Activated B cell treated with CpG ODN at 0.5 μM for 24 hours (primary cell): ENCODE measurements around the gene C6orf15. TPM values are rescaled to one million over a fixed set of nuclear protein-coding genes. Genes with fewer than 3 reads are reported as not detected.

ENCODE experiments used
- ATAC-seq: fragments of 200-7000 bp; cut with Tn5 transposase; one replicate; pipeline ENCODE4 v1.10.0; 2021; ENCODE audit warnings: low read depth, mild to moderate bottlenecking, moderate library complexity
- CTCF ChIA-PET: fragments of 350-600 bp; sonication (Branson Sonifier 250); formaldehyde crosslinking; loops from one replicate; lab custom pipeline; 2021; ENCODE audit warnings: antibody characterized with exemption; lab: Charles Lee
- POLR2A ChIA-PET: fragments of 350-600 bp; sonication (Branson Sonifier 250); formaldehyde crosslinking; loops from one replicate; lab custom pipeline; 2021; ENCODE audit warnings: antibody characterized with exemption; lab: Charles Lee
- DNase-seq: peaks from one replicate; pipeline ENCODE4 v3.0.0; 2022
- H3K27ac Mint-ChIP-seq: one replicate; pipeline ENCODE4 v1.8.0; 2020; ENCODE audit warnings: mixed read lengths
- H3K27me3 Mint-ChIP-seq: one replicate; pipeline ENCODE4 v1.8.0; 2021; ENCODE audit warnings: mixed read lengths
- H3K36me3 Mint-ChIP-seq: one replicate; pipeline ENCODE4 v1.8.0; 2021; ENCODE audit warnings: low read depth, mixed read lengths
- H3K4me1 Mint-ChIP-seq: one replicate; pipeline ENCODE4 v1.8.0; 2021; ENCODE audit warnings: mixed read lengths
- H3K4me3 Mint-ChIP-seq: one replicate; pipeline ENCODE4 v1.8.0; 2020; ENCODE audit warnings: mild to moderate bottlenecking, mixed read lengths
- H3K9me3 Mint-ChIP-seq: one replicate; pipeline ENCODE4 v1.8.0; 2020; ENCODE audit warnings: mixed read lengths
- intact Hi-C: fragments of 100-400 bp; cut with micrococcal nuclease; formaldehyde crosslinking; loops from one replicate; pipeline ENCODE4 v1.15.1; 2024
- total RNA-seq: library from RNA; stranded (reverse); gene quantifications from 2 replicates; pipeline ENCODE4 v1.2.3, GENCODE V29; 2022
- TF ChIP-seq, protein P1 (sequence below): fragments of 200-600 bp; IDR thresholded peaks from one replicate; pipeline ENCODE4 v1.8.0; 2022; ENCODE audit warnings: antibody characterized with exemption, mild to moderate bottlenecking

Gene C6orf15
- total RNA-seq, 1 donor from 2014 or later, result not detected

- intact Hi-C loops, result no loop called here
- POLR2A ChIA-PET, result no interaction called here
These were observed 28.3 kb upstream of the C6orf15 start for GRCh38 chr6:31140643-31141042.

GRCh38 chr6:31139599-31139998, 27.2 kb upstream of the C6orf15 start:
- H3K4me3 Mint-ChIP-seq, result no peak overlapping the region
- POLR2A ChIA-PET, result no interaction called here

More at GRCh38 chr6:31140643-31141042, 28.3 kb upstream of the C6orf15 start:
- no peak overlapping the region for H3K27ac Mint-ChIP-seq
- DNase-seq, result no peak
- TF ChIP-seq, protein P1, sequence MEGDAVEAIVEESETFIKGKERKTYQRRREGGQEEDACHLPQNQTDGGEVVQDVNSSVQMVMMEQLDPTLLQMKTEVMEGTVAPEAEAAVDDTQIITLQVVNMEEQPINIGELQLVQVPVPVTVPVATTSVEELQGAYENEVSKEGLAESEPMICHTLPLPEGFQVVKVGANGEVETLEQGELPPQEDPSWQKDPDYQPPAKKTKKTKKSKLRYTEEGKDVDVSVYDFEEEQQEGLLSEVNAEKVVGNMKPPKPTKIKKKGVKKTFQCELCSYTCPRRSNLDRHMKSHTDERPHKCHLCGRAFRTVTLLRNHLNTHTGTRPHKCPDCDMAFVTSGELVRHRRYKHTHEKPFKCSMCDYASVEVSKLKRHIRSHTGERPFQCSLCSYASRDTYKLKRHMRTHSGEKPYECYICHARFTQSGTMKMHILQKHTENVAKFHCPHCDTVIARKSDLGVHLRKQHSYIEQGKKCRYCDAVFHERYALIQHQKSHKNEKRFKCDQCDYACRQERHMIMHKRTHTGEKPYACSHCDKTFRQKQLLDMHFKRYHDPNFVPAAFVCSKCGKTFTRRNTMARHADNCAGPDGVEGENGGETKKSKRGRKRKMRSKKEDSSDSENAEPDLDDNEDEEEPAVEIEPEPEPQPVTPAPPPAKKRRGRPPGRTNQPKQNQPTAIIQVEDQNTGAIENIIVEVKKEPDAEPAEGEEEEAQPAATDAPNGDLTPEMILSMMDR, result no peak
- H3K9me3 Mint-ChIP-seq, result no peaks in the 10 kb centered on the region
- no peak overlapping the region for H3K4me3 Mint-ChIP-seq
- H3K36me3 Mint-ChIP-seq, result peaks cover 26% of the 10 kb centered on the region
- no peaks in the 10 kb centered on the region for H3K27me3 Mint-ChIP-seq
- H3K4me1 Mint-ChIP-seq, result peaks cover 7% of the 10 kb centered on the region
- no peak for ATAC-seq
- CTCF ChIA-PET, result no interaction called here

GRCh38 chr6:31138982-31139381, 26.6 kb upstream of the C6orf15 start, which contains the start of gene PSORS1C2:
TSS of gene PSORS1C2 (minus strand) at chr6:31139066. CDS start at chr6:31139026, 40 bp downstream.
- no peak for DNase-seq
- Mint-ChIP-seq H3K27ac (no peak within 1 kb of the TSS), H3K4me1 (peaks cover 7% of the 10 kb centered on the region), H3K27me3 (no peaks in the 10 kb centered on the region), H3K36me3 (peaks cover 10% of the 10 kb centered on the region), H3K4me3 (no peak within 1 kb of the TSS), H3K9me3 (no peaks in the 10 kb centered on the region)
- no peak for ATAC-seq
- ChIA-PET POLR2A (no interaction called here), CTCF (interaction anchor here (1.0 to 3.1 kb wide), 5 partner anchors 50 to 236 kb away, joined by 3 to 30 read pairs (median 6); no protein-coding TSS in a partner anchor)
- TF ChIP-seq, protein P1, result no peak
- intact Hi-C loops, result no loop called here

More at GRCh38 chr6:31139599-31139998, 27.2 kb upstream of the C6orf15 start:
- ATAC-seq, result no peak
- DNase-seq, result no peak
- intact Hi-C loops, result no loop called here
- Mint-ChIP-seq H3K36me3 (peaks cover 16% of the 10 kb centered on the region), H3K9me3 (no peaks in the 10 kb centered on the region), H3K4me1 (peaks cover 7% of the 10 kb centered on the region), H3K27ac (no peak overlapping the region), H3K27me3 (no peaks in the 10 kb centered on the region)
- CTCF ChIA-PET, result interaction anchor here (1.3 to 3.1 kb wide), 3 partner anchors 53 to 235 kb away, joined by 3 to 30 read pairs (median 21); no protein-coding TSS in a partner anchor
- TF ChIP-seq, protein P1, result no peak

DNA sequence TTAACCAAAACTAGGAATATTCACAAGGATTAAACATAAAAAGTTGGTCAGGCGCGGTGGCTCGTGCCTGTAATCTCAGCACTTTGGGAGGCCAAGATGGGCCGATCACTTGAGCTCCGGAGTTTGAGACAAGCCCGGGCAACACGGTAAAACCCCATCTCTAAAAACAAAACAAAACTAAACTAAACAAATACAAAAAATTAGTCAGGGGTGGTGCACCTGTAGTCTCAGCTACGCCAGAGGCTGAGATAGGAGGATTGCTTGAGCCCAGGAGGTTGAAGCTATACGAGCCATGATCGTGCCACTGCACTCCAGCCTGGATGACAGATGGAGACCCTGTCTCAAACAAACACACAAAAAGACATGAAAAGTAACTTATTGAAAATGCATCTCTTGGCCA, 23.3 kb upstream of the C6orf15 start:
- H3K4me3 Mint-ChIP-seq, result no peak overlapping the region
- peaks cover 7% of the 10 kb centered on the region for H3K4me1 Mint-ChIP-seq

DNA sequence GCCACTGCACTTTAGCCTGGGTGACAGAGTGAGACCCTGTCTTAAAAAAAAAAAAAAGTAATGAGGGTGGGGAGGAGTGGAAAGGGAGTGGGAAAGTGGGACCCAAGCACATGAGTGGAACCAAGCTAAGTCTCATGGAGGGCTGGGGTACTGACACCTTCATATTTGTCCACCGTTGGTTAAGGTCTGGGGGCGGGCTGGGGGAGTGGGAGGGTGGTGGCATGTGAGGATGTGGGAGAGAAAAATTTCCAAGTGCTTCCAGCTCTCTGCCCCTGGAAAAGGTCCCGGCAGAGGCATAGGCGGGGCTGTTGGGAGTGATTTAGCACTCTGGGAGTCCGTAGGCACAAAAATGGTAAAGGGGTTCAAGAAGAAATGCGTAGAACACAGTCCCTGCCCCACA, 20.4 kb upstream of the C6orf15 start:
- Mint-ChIP-seq H3K9me3 (no peaks in the 10 kb centered on the region), H3K4me3 (no peak overlapping the region), H3K27ac (no peak overlapping the region), H3K36me3 (no peaks in the 10 kb centered on the region), H3K4me1 (peaks cover 10% of the 10 kb centered on the region), H3K27me3 (peaks cover 10% of the 10 kb centered on the region)
- TF ChIP-seq, protein P1, result no peak
- intact Hi-C loops, result no loop called here
- CTCF ChIA-PET, result interaction anchor here (0.9 to 2.9 kb wide), 3 partner anchors 60 to 234 kb away, joined by 3 to 8 read pairs (median 8); no protein-coding TSS in a partner anchor
- DNase-seq (no peak), ATAC-seq (no peak)
- POLR2A ChIA-PET, result no interaction called here

More for the DNA sequence above, 23.3 kb upstream of the C6orf15 start:
- TF ChIP-seq, protein P1, result no peak
- DNase-seq, result no peak
- no peak overlapping the region for H3K27ac Mint-ChIP-seq
- ATAC-seq, result no peak
- H3K27me3 Mint-ChIP-seq, result no peaks in the 10 kb centered on the region
- intact Hi-C loops, result loop anchor here (2.0 kb wide), 1 partner anchor 305 kb away; no protein-coding TSS in a partner anchor
- ChIA-PET CTCF (interaction anchor here (1.7 to 2.6 kb wide), 2 partner anchors 57 to 61 kb away, joined by 4 to 37 read pairs; no protein-coding TSS in a partner anchor), POLR2A (no interaction called here)
- H3K9me3 Mint-ChIP-seq, result no peaks in the 10 kb centered on the region
- no peaks in the 10 kb centered on the region for H3K36me3 Mint-ChIP-seq
